CD4-positive, alpha-beta T cell treated with Interleukin-15 for 4 hours (primary cell): ENCODE measurements around the gene INF2.
"Not testable (repeated sequence)": the region's sequence is repeated elsewhere in the genome, so short reads cannot be mapped to it uniquely, and the experiment has no call there.

Experiments
- DNase-seq: peaks from one replicate; pipeline ENCODE4 v3.0.0-alpha.2; 2020; ENCODE audit warnings: low spot score

Gene INF2

GRCh38 chr14:104721505-104722431, 32.4 kb downstream of the INF2 start:
- DNase-seq = no peak

- DNase-seq = no peak
Observed at GRCh38 chr14:104722938-104723650, 33.7 kb downstream of the INF2 start.

- DNase-seq = peak; percentile 43
Observed at GRCh38 chr14:104723651-104724406, 34.4 kb downstream of the INF2 start, which contains the start of gene ADSS1. Gene ADSS1 (plus strand): TSS chr14:104724229. CDS start chr14:104724271, 42 bp downstream.

GRCh38 chr14:104724407-104724980, 35.1 kb downstream of the INF2 start:
- no peak for DNase-seq

GRCh38 chr14:104724981-104725771, 35.8 kb downstream of the INF2 start:
- DNase-seq = no peak

- no peak for DNase-seq
Observed at GRCh38 chr14:104725772-104726548, 36.5 kb downstream of the INF2 start.

GRCh38 chr14:104726600-104727451, 37.4 kb downstream of the INF2 start:
- no peak for DNase-seq

- DNase-seq = no peak
Observed at GRCh38 chr14:104728631-104729030, 39.2 kb downstream of the INF2 start.

GRCh38 chr14:104729176-104729834, 39.9 kb downstream of the INF2 start:
- not testable (repeated sequence) for DNase-seq

- DNase-seq = no peak
Observed at GRCh38 chr14:104729835-104730181, 40.4 kb downstream of the INF2 start.

GRCh38 chr14:104730487-104730886, 41.1 kb downstream of the INF2 start:
- DNase-seq = no peak

GRCh38 chr14:104731320-104732294, 42.2 kb downstream of the INF2 start:
- DNase-seq = no peak

- no peak for DNase-seq
Observed at GRCh38 chr14:104732355-104732804, 43.0 kb downstream of the INF2 start.

- no peak for DNase-seq
Observed at GRCh38 chr14:104732931-104733681, 43.7 kb downstream of the INF2 start.

- no peak for DNase-seq
Observed at GRCh38 chr14:104734051-104734587, 44.7 kb downstream of the INF2 start.

- no peak for DNase-seq
Observed at GRCh38 chr14:104734601-104734990, 45.2 kb downstream of the INF2 start.
